ENCODE measurements around the gene CLIP1. TPM values are rescaled to one million over a fixed set of nuclear protein-coding genes. Genes with fewer than 3 reads are reported as not detected.

Gene CLIP1
- total RNA-seq, 1 donor from 2014 or later: 135 TPM

GRCh38 chr12:122308811-122309210, 113.7 kb downstream of the CLIP1 start:
- intact Hi-C loops (cut with DNase I): no loop called here
- Histone ChIP-seq H3K4me3 (no peak overlapping the region), H3K4me1 (no peaks in the 10 kb centered on the region), H3K9me3 (no peaks in the 10 kb centered on the region), H3K36me3 (peaks cover 0 to 33% of the 10 kb centered on the region in 2 donors), H3K27ac (no peak overlapping the region), H3K27me3 (no peaks in the 10 kb centered on the region)
- no peak for DNase-seq (ENCODE audit: extremely low spot score in 2 of 2)
- TF ChIP-seq POLR2AphosphoS5 (IDR thresholded peaks at IDR 0.05; ENCODE audit: insufficient read depth in 1 of 2, low read depth in 1 of 2) (no peak), POLR2A (IDR thresholded peaks at IDR 0.05) (no peak)
- TF ChIP-seq, protein P1, sequence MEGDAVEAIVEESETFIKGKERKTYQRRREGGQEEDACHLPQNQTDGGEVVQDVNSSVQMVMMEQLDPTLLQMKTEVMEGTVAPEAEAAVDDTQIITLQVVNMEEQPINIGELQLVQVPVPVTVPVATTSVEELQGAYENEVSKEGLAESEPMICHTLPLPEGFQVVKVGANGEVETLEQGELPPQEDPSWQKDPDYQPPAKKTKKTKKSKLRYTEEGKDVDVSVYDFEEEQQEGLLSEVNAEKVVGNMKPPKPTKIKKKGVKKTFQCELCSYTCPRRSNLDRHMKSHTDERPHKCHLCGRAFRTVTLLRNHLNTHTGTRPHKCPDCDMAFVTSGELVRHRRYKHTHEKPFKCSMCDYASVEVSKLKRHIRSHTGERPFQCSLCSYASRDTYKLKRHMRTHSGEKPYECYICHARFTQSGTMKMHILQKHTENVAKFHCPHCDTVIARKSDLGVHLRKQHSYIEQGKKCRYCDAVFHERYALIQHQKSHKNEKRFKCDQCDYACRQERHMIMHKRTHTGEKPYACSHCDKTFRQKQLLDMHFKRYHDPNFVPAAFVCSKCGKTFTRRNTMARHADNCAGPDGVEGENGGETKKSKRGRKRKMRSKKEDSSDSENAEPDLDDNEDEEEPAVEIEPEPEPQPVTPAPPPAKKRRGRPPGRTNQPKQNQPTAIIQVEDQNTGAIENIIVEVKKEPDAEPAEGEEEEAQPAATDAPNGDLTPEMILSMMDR (IDR thresholded peaks at IDR 0.05): no peak

DNA sequence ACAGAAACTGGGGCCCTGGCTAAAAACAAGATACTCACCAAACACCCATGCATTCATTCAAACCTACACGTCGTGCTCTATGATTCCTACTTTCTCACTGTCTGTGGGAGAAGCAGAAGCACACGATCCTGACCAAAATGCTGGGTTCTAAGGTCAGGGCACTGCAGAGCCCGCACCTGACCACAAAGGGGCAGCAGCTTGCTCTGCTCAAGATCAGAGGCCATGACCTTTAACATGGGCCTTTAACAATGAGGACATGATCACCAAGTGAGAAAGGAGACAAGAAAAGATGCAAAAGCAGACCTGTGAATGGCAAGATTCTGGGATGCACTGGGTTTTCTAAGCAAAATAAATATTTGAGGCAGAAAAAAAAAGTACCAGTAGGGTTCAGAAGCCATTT, 116.1 kb downstream of the CLIP1 start:
- DNase-seq (ENCODE audit: extremely low spot score in 2 of 2): no peak
- no peak for TF ChIP-seq POLR2AphosphoS5 (IDR thresholded peaks at IDR 0.05; ENCODE audit: insufficient read depth in 1 of 2, low read depth in 1 of 2)
- no peak for TF ChIP-seq POLR2A (IDR thresholded peaks at IDR 0.05)
- TF ChIP-seq, protein P1 (IDR thresholded peaks at IDR 0.05): no peak
- intact Hi-C loops (cut with DNase I): no loop called here
- no peaks in the 10 kb centered on the region for H3K4me1 ChIP-seq
- H3K27me3 ChIP-seq: no peaks in the 10 kb centered on the region
- no peak overlapping the region for H3K27ac ChIP-seq
- H3K4me3 ChIP-seq: no peak overlapping the region
- H3K36me3 ChIP-seq: peaks cover 0 to 46% of the 10 kb centered on the region in 2 donors
- no peaks in the 10 kb centered on the region for H3K9me3 ChIP-seq

GRCh38 chr12:122304924-122305323, 117.5 kb downstream of the CLIP1 start:
- TF ChIP-seq, protein P1 (IDR thresholded peaks at IDR 0.05): no peak
- no peak for TF ChIP-seq POLR2A (IDR thresholded peaks at IDR 0.05)
- no peak for TF ChIP-seq POLR2AphosphoS5 (IDR thresholded peaks at IDR 0.05; ENCODE audit: insufficient read depth in 1 of 2, low read depth in 1 of 2)
- Histone ChIP-seq H3K4me3 (no peak overlapping the region), H3K9me3 (no peaks in the 10 kb centered on the region), H3K4me1 (no peaks in the 10 kb centered on the region), H3K27ac (no peak overlapping the region), H3K27me3 (no peaks in the 10 kb centered on the region), H3K36me3 (peaks cover 0 to 42% of the 10 kb centered on the region in 2 donors)
- intact Hi-C loops (cut with DNase I): no loop called here
- no peak for DNase-seq (ENCODE audit: extremely low spot score in 2 of 2)

DNA sequence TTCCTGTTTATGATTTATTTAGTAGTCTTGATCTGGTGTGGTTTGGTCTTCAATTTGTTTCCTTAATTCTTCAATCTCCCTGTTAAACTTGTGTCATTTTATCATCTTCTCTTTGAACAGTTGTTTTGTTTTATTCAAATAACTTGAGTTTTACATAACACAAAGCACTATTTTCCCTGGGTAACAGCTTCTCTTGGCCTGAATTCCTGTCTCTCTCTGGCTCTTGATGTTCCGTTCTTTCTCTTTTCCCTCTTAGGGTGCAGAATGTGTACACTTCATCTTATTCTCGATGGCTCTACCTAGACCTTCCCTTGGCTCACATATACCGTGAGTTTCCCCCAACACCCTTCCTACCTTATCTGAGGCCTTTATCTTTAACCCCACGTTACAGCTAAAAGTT, 119.4 kb downstream of the CLIP1 start:
- no peak for TF ChIP-seq POLR2AphosphoS5 (IDR thresholded peaks at IDR 0.05; ENCODE audit: insufficient read depth in 1 of 2, low read depth in 1 of 2)
- no peak for TF ChIP-seq POLR2A (IDR thresholded peaks at IDR 0.05)
- TF ChIP-seq, protein P1 (IDR thresholded peaks at IDR 0.05): no peak
- H3K4me1 ChIP-seq: no peaks in the 10 kb centered on the region
- H3K36me3 ChIP-seq: peaks cover 0 to 26% of the 10 kb centered on the region in 2 donors
- intact Hi-C loops (cut with DNase I): no loop called here
- no peaks in the 10 kb centered on the region for H3K9me3 ChIP-seq
- no peak for DNase-seq (ENCODE audit: extremely low spot score in 2 of 2)
- no peak overlapping the region for H3K27ac ChIP-seq
- no peaks in the 10 kb centered on the region for H3K27me3 ChIP-seq
- no peak overlapping the region for H3K4me3 ChIP-seq

DNA sequence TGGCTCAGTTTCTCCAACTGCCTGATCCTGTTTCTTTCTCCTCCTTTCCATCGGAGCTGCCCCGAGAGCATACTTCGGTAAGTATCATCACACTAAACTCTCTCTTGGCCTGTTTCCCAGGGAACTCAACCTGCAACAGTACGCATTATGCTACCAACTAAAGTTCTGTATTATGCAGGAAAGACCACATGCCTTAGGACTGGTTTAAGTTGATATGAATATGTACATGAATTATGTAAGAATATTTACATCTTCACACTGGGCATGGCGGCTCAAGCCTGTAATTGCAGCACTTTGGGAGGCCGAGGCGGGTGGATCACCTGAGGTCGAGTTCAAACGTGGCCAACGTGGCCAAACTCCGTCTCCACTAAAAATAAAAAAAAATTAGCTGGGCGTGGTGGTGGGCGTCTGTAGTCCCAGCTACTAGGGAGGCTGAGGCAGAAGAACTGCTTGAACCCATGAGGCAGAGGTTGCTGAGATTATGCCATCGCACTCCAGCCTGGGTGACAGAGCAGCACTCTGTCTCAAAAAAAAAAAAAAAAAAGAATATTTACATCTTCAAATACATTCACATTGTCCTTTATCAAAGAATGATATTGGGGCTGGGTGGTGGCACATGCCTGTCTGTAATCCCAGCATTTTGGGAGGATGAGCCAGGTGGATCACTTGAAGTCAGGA, 124.3 kb downstream of the CLIP1 start:
- H3K27ac ChIP-seq: no peak overlapping the region
- peaks cover 2% of the 10 kb centered on the region for H3K9me3 ChIP-seq
- intact Hi-C loops (cut with DNase I): no loop called here
- no peak for DNase-seq (ENCODE audit: extremely low spot score in 2 of 2)
- H3K27me3 ChIP-seq: no peaks in the 10 kb centered on the region
- H3K36me3 ChIP-seq: peaks cover 0 to 41% of the 10 kb centered on the region in 2 donors
- TF ChIP-seq POLR2A (IDR thresholded peaks at IDR 0.05): no peak
- TF ChIP-seq, protein P1 (IDR thresholded peaks at IDR 0.05): no peak
- TF ChIP-seq POLR2AphosphoS5 (IDR thresholded peaks at IDR 0.05; ENCODE audit: insufficient read depth in 1 of 2, low read depth in 1 of 2): no peak
- no peaks in the 10 kb centered on the region for H3K4me1 ChIP-seq
- no peak overlapping the region for H3K4me3 ChIP-seq

All from vagina (tissue), 2 donors.